ENCODE measurements around the gene SAMD8.

DNA sequence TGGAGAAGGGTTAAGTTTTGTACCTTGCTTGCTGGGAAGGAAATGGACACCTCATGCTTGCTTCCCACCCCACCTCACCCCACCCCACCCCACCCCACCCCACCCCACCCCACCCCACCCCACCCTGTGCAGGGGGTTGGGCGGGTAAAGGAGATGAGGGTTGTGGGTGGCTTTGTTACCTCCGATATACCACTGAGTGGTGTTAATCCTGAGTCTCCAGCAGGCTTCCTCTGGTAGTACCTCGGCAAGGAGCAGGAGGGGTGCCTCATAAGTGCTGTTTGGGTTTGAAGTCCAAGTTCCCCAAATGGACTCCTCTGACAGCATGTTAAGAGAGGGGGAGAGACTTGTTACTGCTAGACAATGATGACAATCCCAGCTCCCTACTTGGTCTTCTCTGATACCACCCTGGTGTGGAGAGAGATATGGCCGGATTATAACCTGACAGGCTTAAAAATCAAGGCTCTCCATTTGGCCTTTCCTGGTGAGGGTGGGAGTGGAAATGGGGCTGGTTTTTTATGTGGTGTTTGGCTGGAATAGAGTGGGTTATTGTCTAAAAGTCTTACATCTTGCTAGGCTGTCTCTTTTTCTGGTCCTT, 11.7 kb downstream of the SAMD8 start:
- TF ChIP-seq CTCF (IDR thresholded peaks at IDR 0.05): no peak
- no peak for TF ChIP-seq POLR2A (IDR thresholded peaks at IDR 0.05)
